ENCODE results near the gene WDR46. TPM values are rescaled to one million over a fixed set of nuclear protein-coding genes. Genes with fewer than 3 reads are reported as not detected.
"Not testable (repeated sequence)": the region's sequence is repeated elsewhere in the genome, so short reads cannot be mapped to it uniquely, and the experiment has no call there.

WDR46 gene
- total and polyA plus RNA-seq, 8 donors, result 17.7 to 96.8 (median 27.5) TPM

GRCh38 chr6:33271117-33271467, 17.9 kb downstream of the WDR46 start:
- Histone ChIP-seq H3K36me3 (peaks cover 0 to 39% (median 30%) of the 10 kb centered on the region in 3 donors), H3K27me3 (no peaks in the 10 kb centered on the region), H3K27ac (peak overlapping the region; percentile 81 to 93 (median 92)), H3K9me3 (no peaks in the 10 kb centered on the region), H3K4me3 (peak overlapping the region; percentile 75 to 89 (median 82)), H3K4me1 (peaks cover 22 to 29% (median 23%) of the 10 kb centered on the region in 3 donors)
- no peak for TF ChIP-seq CTCF (IDR thresholded peaks at IDR 0.05)
- no peak for DNase-seq
- 1 to 3% methylated on average over 7 of the region's 7 CpGs for whole genome bisulfite sequencing, 2 donors
- intact Hi-C loops (cut with DNase I), result no loop called here
- no peak for FAIRE-seq
- peak; percentile 16 to 31 (median 26) for ATAC-seq

- intact Hi-C loops (cut with DNase I), result no loop called here
- Histone ChIP-seq H3K27me3 (no peaks in the 10 kb centered on the region), H3K9me3 (no peaks in the 10 kb centered on the region), H3K36me3 (peaks cover 0 to 36% (median 23%) of the 10 kb centered on the region in 3 donors), H3K4me1 (no peaks in the 10 kb centered on the region), H3K4me3 (no peak overlapping the region), H3K27ac (no peak overlapping the region)
- no peak for TF ChIP-seq CTCF (IDR thresholded peaks at IDR 0.05)
- FAIRE-seq (no peak), DNase-seq (no peak), ATAC-seq (no peak)
- 83 to 91% methylated on average over 7 of the region's 7 CpGs for WGBS, 2 donors
These were observed 25.0 kb downstream of the WDR46 start for GRCh38 chr6:33264015-33264414.

- H3K4me3 ChIP-seq; H3K27me3 ChIP-seq; H3K4me1 ChIP-seq; DNase-seq; H3K9me3 ChIP-seq; FAIRE-seq; intact Hi-C loops (cut with DNase I); H3K27ac ChIP-seq; ATAC-seq: not testable (repeated sequence)
- H3K36me3 ChIP-seq, result peaks cover 0 to 25% (median 13%) of the 10 kb centered on the region in 3 donors
- WGBS, 2 donors, result 89 to 93% methylated on average over 3 of the region's 3 CpGs
These were observed 26.5 kb downstream of the WDR46 start for GRCh38 chr6:33262490-33262889.

GRCh38 chr6:33259032-33259431, 30.0 kb downstream of the WDR46 start:
- DNase-seq (no peak), ATAC-seq (peak in 1 of 4 donors; percentile 15), FAIRE-seq (no peak)
- intact Hi-C loops (cut with DNase I), result no loop called here
- Histone ChIP-seq H3K36me3 (peaks cover 0 to 9% (median 7%) of the 10 kb centered on the region in 3 donors), H3K4me1 (no peaks in the 10 kb centered on the region), H3K9me3 (no peaks in the 10 kb centered on the region), H3K4me3 (no peak overlapping the region), H3K27me3 (no peaks in the 10 kb centered on the region), H3K27ac (no peak overlapping the region)
- WGBS, 2 donors, result 59% methylated on average over 5 of the region's 5 CpGs
- no peak for TF ChIP-seq CTCF (IDR thresholded peaks at IDR 0.05)

GRCh38 chr6:33254591-33254990, 34.4 kb downstream of the WDR46 start:
- DNase-seq (no peak), ATAC-seq (no peak), FAIRE-seq (no peak)
- H3K36me3 ChIP-seq, result peaks cover 0 to 9% (median 5%) of the 10 kb centered on the region in 3 donors
- no peaks in the 10 kb centered on the region for H3K9me3 ChIP-seq
- intact Hi-C loops (cut with DNase I), result no loop called here
- no peak for TF ChIP-seq CTCF (IDR thresholded peaks at IDR 0.05)
- H3K27me3 ChIP-seq, result no peaks in the 10 kb centered on the region
- H3K4me3 ChIP-seq, result no peak overlapping the region
- no peak overlapping the region for H3K27ac ChIP-seq
- WGBS, 2 donors, result 91 to 95% methylated on average over 4 of the region's 4 CpGs
- H3K4me1 ChIP-seq, result peaks cover 0 to 6% (median 0%) of the 10 kb centered on the region in 3 donors
